NCI-H1105 (cell line): ENCODE measurements around the gene OR3A2.
"Not testable (repeated sequence)": the region's sequence is repeated elsewhere in the genome, so short reads cannot be mapped to it uniquely, and the experiment has no call there.

Source experiments
- DNase-seq: peaks from one replicate; lab custom pipeline; 2025; lab: John Stamatoyannopoulos, UW

Gene OR3A2

DNA sequence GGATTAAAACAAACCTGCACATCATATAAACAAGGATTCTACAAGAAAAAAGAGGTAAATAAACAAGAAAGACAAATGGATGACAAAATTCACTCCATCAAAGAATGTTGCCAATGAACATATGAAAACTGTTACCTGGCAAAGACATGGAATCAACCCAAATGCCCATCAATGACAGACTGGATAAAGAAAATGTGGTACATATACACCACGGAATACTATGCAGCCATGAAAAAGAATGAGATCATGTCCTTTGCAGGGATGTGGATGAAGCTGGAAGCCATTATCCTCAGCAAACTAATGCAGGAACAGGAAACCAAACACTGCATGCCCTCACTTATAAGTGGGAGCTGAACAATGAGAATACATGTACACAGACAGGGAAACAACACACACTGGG is 92.6 kb downstream of the OR3A2 start:
- not testable (repeated sequence) for DNase-seq

DNA sequence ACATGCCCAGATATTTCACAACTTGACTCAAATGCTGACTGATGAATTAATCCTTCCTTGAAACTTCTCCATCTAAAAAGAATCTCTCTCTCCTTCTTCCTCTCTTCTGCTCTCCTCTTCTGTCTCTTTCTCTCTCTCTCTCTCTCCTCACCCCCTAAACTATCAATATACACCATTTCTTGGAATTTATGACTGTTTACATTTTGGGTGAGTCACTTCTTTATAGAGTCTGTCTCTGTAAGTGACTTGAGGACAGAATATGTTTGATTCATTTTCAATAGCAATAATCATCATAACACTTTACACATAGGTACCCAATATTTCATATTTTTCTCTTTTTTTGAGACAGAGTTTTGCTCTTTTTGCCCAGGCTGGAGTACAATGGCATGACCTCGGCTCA is 103.2 kb downstream of the OR3A2 start:
- DNase-seq = no peak

DNA sequence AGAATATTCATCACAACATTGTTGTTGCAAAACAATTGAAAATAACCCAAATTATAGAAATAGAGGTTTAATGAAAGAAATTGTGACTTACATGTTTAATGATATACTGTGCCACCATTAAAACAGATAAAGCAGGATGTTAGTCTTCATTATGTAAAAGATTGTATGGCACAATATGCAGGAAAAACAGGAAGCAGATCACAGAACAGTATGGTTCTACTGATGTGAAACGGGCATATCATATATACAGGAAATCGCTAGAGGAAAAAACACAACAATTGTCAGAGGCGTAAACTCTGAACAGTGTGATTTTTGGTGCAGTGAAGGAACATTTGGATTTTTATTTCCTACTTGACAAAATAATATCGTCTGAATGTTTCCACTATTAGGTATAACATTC is 110.0 kb downstream of the OR3A2 start:
- no peak for DNase-seq

DNA sequence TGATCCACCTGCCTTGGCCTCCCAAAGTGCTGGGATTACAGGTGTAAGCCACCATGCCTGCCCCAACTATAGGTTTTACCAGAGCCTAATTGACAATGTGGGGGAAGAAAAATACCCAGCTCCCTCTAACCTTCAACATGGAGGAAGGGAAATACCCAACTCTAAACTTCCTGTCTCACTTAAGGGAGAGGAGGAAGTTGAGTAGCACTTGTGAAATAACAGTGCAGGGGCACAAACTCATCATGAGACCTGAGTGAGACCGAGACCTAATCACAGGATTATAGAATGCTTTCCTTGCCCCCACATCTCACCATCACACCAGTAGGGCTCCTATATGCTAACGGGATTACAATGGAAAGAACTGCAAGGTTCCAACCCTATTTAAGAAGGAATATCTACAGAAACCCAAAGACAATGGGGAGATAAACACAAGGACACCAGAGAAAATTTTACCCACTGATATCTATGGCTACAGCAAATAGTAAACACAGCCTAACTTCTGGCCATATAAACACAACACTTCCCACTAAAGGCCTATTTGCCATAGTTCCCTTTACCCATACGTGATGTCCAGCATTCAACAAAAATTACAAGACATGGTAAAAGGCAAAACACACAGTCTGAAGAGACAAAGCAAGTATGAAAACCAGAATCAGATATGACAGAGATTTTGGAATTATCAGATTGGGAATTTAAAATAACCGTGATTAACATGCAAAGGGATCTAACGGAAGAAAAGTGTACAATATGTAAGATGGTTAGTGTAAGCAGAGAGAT is 114.8 kb downstream of the OR3A2 start:
- DNase-seq = no peak

DNA sequence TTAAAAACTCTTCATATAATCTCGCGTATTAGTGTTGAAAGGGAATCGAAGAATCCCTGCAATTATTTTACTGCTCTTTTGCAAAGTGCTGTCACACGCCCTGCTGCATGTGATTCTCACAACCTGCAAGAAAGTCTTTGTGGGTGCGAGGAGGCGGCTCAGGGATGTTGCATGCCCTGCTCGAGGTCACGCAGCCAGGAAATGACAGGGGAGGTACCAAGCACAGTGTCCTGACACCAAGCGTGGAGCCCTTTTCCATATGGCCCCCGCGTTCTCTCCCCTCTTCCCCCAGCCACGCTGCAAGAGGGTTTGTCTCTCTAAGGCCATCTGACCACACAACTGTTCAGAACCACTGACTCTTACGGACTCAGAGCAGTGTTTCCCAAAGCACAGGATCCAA is 125.5 kb downstream of the OR3A2 start:
- DNase-seq = no peak

DNA sequence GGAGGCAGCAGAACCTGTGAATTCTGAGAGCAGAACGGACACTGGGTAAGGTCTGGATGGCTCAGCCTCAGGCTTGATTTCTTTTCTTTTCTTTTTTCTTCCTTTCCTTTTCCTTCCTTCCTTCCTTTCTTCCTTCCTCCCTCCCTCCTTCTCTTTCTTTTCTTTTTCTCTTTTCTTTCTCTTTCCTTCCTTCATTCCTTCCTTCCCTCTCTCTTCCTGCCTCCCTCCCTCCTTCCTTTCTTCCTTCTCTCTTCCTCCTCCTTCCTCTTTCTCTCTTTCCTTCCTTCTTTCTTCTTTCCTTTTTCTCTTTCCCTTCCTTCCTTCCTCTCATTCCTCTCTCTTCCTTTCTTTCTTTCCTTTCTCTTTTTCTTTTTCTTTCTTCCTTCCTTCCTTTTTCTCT is 125.9 kb downstream of the OR3A2 start:
- no peak for DNase-seq

DNA sequence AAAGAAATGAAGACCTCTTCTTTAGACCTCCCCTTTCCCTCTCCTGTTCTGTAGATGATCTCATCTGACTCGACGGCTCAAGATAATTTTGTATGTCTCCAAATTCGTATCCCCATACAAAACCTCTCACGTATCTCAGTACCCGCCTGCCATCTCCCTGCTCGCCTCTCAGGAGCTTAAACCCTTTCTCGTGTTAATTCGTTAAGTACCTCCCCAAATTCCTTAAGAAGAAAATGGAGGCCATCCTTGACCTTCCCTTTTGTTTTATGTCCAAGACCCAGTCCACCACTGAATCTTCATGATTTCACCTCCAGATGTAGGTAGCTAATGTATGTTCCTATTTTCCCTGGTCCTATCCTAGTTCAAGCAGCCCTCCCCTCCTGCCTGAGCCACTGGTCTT is 129.5 kb downstream of the OR3A2 start:
- DNase-seq = no peak

DNA sequence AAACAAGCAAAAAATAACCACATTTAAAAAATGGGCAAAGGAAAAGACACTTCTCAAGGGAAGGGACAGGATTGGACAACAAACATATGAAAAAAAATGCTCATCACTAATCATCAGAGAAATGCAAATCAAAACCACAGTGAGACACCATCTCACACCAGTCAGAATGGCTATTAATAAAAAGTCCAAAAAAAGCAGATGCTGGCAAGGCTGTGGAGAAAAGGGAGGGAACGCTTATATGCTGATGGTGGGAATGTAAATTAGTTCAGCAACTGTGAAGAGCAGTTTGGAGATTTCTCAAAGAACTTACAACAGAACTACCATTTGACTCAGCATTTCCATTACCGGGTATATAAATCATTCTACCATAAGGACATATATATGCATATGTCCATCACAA is 137.1 kb downstream of the OR3A2 start:
- DNase-seq = not testable (repeated sequence)

DNA sequence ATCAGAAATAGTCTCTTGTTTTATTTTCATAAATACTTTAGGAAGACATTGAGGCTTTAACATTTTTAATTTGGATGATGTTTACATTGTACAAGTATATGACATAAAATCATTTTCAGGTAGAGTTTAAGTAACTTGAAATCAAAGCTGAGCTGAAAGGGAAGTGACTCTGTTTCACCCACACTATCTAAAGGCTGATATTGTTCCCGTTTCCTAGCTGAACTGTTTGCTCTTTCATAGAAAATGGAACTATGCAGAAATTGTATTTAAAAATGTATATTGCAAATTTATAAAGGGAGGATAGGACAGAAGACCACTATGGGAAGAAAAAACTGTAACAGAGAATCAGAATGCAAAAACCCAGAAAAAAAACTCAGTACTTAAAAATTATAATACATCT is 141.3 kb downstream of the OR3A2 start:
- DNase-seq = not testable (repeated sequence)

DNA sequence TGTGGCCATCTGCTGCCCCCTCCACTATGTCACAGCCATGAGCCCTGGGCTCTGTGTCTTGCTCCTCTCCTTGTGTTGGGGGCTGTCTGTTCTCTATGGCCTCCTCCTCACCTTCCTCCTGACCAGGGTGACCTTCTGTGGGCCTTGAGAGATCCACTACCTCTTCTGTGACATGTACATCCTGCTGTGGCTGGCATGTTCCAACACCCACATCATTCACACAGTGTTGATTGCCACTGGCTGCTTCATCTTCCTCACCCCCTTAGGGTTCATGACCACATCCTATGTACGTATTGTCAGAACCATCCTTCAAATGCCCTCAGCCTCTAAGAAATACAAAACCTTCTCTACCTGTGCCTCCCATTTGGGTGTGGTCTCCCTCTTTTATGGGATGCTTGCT is 145.1 kb downstream of the OR3A2 start:
- DNase-seq = not testable (repeated sequence)

DNA sequence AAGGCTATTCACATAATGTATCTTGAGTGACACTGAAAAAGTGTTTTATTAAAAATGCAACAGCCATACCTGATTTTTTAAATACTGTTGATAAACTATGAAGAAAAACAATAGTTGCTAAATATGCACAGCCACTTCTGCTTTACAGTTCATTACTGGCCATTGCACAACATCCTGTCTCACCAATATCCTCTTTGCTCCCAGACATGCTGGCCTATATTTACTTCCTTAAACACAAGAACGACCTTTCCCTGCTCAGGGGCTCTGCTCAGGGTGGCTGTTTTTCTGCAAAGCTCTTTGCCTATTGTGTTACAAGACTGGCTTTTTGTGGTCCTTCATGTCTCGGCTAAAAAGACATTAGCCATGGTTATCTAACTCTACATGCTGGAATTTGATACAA is 147.4 kb downstream of the OR3A2 start:
- not testable (repeated sequence) for DNase-seq

DNA sequence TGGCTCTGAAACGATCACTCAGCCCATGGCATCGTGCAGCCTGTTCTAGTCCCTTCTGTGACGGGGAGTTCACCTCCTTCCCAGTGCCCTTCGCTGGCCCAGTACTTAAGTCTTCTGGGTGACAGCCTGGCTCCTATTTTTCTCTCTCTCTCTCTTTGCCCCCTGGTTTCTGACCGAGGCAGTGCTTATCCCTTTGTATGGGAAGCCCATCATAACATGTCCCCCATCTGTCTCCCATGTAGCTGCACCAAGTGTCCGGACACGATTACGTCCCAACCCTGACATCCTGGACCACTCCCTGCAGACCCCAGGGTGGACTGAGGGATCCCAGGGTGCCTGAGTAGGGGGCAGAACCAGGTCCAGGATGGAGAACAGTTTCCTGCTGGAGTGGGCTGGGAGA is 153.8 kb downstream of the OR3A2 start:
- DNase-seq = not testable (repeated sequence)
